Uterus (tissue), 4 donors: ENCODE data around the gene WDR86. TPM values are rescaled to one million over a fixed set of nuclear protein-coding genes. Genes with fewer than 3 reads are reported as not detected.

Source experiments
- DNase-seq, 2 donors: peaks; one replicate each; pipeline ENCODE4 v3.0.0-alpha.2; 2019 to 2020
- H3K27ac ChIP-seq, 2 donors: fragments of 200-600 bp; sonication (generic); 1 replicate in 1 of 2; 2 replicates in 1 of 2; pipeline ENCODE4 v1.5.1; 2016 to 2018
- H3K27me3 ChIP-seq, 2 donors: fragments of 200-600 bp; sonication (generic); one replicate each; pipeline ENCODE4 v1.5.1; 2018 to 2019; ENCODE audit warnings: control low read depth in 1 of 2
- H3K36me3 ChIP-seq, 2 donors: fragments of 200-600 bp; sonication (generic); one replicate each; pipeline ENCODE4 v1.5.1; 2019; ENCODE audit warnings: control low read depth in 1 of 2
- H3K4me1 ChIP-seq, 2 donors: fragments of 200-600 bp; sonication (generic); one replicate each; pipeline ENCODE4 v1.5.1; 2018 to 2019; ENCODE audit warnings: control low read depth in 1 of 2
- H3K4me3 ChIP-seq, 2 donors: fragments of 200-600 bp; sonication (generic); 1 replicate in 1 of 2; 2 replicates in 1 of 2; pipeline ENCODE4 v1.5.1; 2018 to 2019; ENCODE audit warnings: mild to moderate bottlenecking in 1 of 2
- H3K9me3 ChIP-seq, 2 donors: fragments of 200-600 bp; sonication (generic); one replicate each; pipeline ENCODE4 v1.5.1; 2019; ENCODE audit warnings: control low read depth in 1 of 2
- CTCF ChIP-seq, 4 experiments: fragments of 200-600 bp in 2 of 4; fragments of 450-650 bp in 2 of 4; sonication (generic) in 2 of 4; IDR thresholded peaks; one replicate each; pipeline ENCODE4 v1.5.1; 2016 to 2019; ENCODE audit warnings: antibody characterized with exemption in 4 of 4, mild to moderate bottlenecking in 2 of 4, moderate library complexity in 1 of 4
- POLR2A ChIP-seq, 2 donors: fragments of 450-650 bp; IDR thresholded peaks; one replicate each; pipeline ENCODE4 v1.6.1; 2016; ENCODE audit warnings: antibody characterized with exemption in 2 of 2, mild to moderate bottlenecking in 1 of 2, moderate library complexity in 1 of 2
- intact Hi-C: fragments of 100-400 bp; cut with DNase I; formaldehyde crosslinking; loops from one replicate; pipeline ENCODE4 v1.15.1; 2023; ENCODE audit warnings: low total_unique reads
- total RNA-seq, 4 donors: library from RNA; depleted of rRNA in 3 of 4; stranded (reverse); fragments of >200 nt in 3 of 4; gene quantifications; one replicate each; pipeline versions ENCODE4 v1.1.0 to v1.2.4, GENCODE V29; 2014 to 2023
- donor health status: DM: yes; HTN: yes; CAD: no.

WDR86 gene
- total RNA-seq, 4 donors from 2014 or later = 3.2 to 100 (median 53.4) TPM

GRCh38 chr7:151410405-151411390 lies 860 bp upstream of the WDR86 start:
- peak overlapping the region; percentile 34 to 44 for H3K4me3 ChIP-seq
- H3K9me3 ChIP-seq = no peaks in the 10 kb centered on the region
- no peaks in the 10 kb centered on the region for H3K36me3 ChIP-seq
- no peak for DNase-seq
- H3K4me1 ChIP-seq = peaks cover 0 to 12% of the 10 kb centered on the region in 2 donors
- H3K27me3 ChIP-seq = peaks cover 0 to 4% of the 10 kb centered on the region in 2 donors
- intact Hi-C loops = no loop called here
- TF ChIP-seq CTCF (IDR thresholded peaks at IDR 0.05) (peak in 1 of 4 experiments; percentile 21), POLR2A (IDR thresholded peaks at IDR 0.05) (peak in 1 of 2 donors; percentile 35)
- peak overlapping the region; percentile 70 to 74 for H3K27ac ChIP-seq

GRCh38 chr7:151408839-151409666 lies 785 bp downstream of the WDR86 start:
- Histone ChIP-seq H3K36me3 (no peaks in the 10 kb centered on the region), H3K27ac (peak overlapping the region; percentile 70 to 74), H3K27me3 (peaks cover 0 to 4% of the 10 kb centered on the region in 2 donors), H3K4me3 (peak overlapping the region; percentile 34 to 44), H3K9me3 (no peaks in the 10 kb centered on the region), H3K4me1 (peaks cover 0 to 16% of the 10 kb centered on the region in 2 donors)
- TF ChIP-seq CTCF (IDR thresholded peaks at IDR 0.05) (no peak), POLR2A (IDR thresholded peaks at IDR 0.05) (no peak)
- intact Hi-C loops = no loop called here
- DNase-seq = no peak

GRCh38 chr7:151408498-151408838 lies 1.4 kb downstream of the WDR86 start:
- H3K27me3 ChIP-seq = peaks cover 0 to 4% of the 10 kb centered on the region in 2 donors
- H3K36me3 ChIP-seq = no peaks in the 10 kb centered on the region
- intact Hi-C loops = no loop called here
- peak overlapping the region; percentile 70 to 74 for H3K27ac ChIP-seq
- TF ChIP-seq CTCF (IDR thresholded peaks at IDR 0.05) = no peak
- no peak for TF ChIP-seq POLR2A (IDR thresholded peaks at IDR 0.05)
- no peak for DNase-seq
- H3K9me3 ChIP-seq = no peaks in the 10 kb centered on the region
- peak overlapping the region in 1 of 2 donors; percentile 34 for H3K4me3 ChIP-seq
- H3K4me1 ChIP-seq = peaks cover 0 to 16% of the 10 kb centered on the region in 2 donors

- no peaks in the 10 kb centered on the region for H3K9me3 ChIP-seq
- no peak for TF ChIP-seq CTCF (IDR thresholded peaks at IDR 0.05)
- no peak for TF ChIP-seq POLR2A (IDR thresholded peaks at IDR 0.05)
- H3K4me3 ChIP-seq = no peak overlapping the region
- no peak for DNase-seq
- H3K27ac ChIP-seq = no peak overlapping the region
- peaks cover 0 to 16% of the 10 kb centered on the region in 2 donors for H3K4me1 ChIP-seq
- intact Hi-C loops = no loop called here
- H3K27me3 ChIP-seq = peaks cover 0 to 4% of the 10 kb centered on the region in 2 donors
- H3K36me3 ChIP-seq = no peaks in the 10 kb centered on the region
These were observed 2.8 kb downstream of the WDR86 start for GRCh38 chr7:151406886-151407583.
